HCT116 (cell line): Measurements from ENCODE around the gene FCHSD2.

Experiments
- EZH2 ChIP-seq: fragments of 200-600 bp; sonication (generic); IDR thresholded peaks from 2 replicates; pipeline ENCODE4 v1.6.1; 2017; ENCODE audit warnings: antibody characterized with exemption, mixed run types
- EZH2phosphoT487 ChIP-seq: fragments of 200-600 bp; IDR thresholded peaks from 2 replicates; pipeline ENCODE4 v1.6.1; 2018; ENCODE audit warnings: antibody characterized with exemption, borderline replicate concordance
- POLR2A ChIP-seq: IDR thresholded peaks from 2 replicates; pipeline ENCODE4 v1.7.0; 2011; ENCODE audit warnings: borderline replicate concordance; ENCODE audit not compliant: insufficient read depth, insufficient read length; ENCODE audit errors: extremely low read depth
- SIN3A ChIP-seq: IDR thresholded peaks from 2 replicates; pipeline ENCODE4 v1.6.1; 2012; ENCODE audit warnings: low read depth
- SP1 ChIP-seq: IDR thresholded peaks from 2 replicates; pipeline ENCODE4 v1.6.1; 2012; ENCODE audit warnings: low read depth
- YY1 ChIP-seq: IDR thresholded peaks from 2 replicates; pipeline ENCODE4 v1.6.1; 2011; ENCODE audit warnings: low read length, low read depth, moderate library complexity, mild to moderate bottlenecking; ENCODE audit not compliant: insufficient replicate concordance; ENCODE audit errors: extremely low read depth
- TF ChIP-seq, protein P1 (sequence below), 3 experiments: fragments of 200-600 bp in 1 of 3; sonication (generic) in 1 of 3; IDR thresholded peaks in 2 of 3; conservative IDR thresholded peaks in 1 of 3; 2 replicates each; pipeline ENCODE4 v1.5.1; 2012 to 2017; ENCODE audit warnings: low read depth in 2 of 3, low read length in 2 of 3, antibody characterized with exemption in 1 of 3, borderline replicate concordance in 1 of 3, control low read depth in 1 of 3, mild to moderate bottlenecking in 1 of 3, mixed read lengths in 1 of 3, mixed run types in 1 of 3, moderate library complexity in 1 of 3; ENCODE audit not compliant: insufficient read depth in 1 of 3
- TF ChIP-seq, protein P2 (sequence below): IDR thresholded peaks from 2 replicates; pipeline ENCODE4 v1.6.1; 2012

DNA sequence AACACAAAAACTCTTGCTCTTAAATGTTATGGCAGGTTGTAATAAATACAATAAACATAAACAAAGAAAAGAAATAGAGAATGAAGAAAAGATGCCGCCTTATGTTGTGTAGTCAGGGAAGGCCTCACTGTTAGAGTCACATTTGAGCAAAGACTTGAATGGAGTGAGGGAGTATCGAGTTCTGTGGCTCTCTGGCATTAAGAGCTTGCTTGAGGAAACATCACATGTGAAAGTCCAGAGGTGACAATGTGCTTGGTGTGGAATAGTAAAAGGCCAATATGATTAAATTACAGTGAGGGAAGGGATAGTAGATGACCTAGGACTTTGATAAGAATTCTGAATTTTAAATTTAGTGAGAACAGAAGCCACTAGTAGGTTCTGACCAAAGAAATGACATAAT, 188.5 kb downstream of the FCHSD2 start:
- TF ChIP-seq, protein P1, sequence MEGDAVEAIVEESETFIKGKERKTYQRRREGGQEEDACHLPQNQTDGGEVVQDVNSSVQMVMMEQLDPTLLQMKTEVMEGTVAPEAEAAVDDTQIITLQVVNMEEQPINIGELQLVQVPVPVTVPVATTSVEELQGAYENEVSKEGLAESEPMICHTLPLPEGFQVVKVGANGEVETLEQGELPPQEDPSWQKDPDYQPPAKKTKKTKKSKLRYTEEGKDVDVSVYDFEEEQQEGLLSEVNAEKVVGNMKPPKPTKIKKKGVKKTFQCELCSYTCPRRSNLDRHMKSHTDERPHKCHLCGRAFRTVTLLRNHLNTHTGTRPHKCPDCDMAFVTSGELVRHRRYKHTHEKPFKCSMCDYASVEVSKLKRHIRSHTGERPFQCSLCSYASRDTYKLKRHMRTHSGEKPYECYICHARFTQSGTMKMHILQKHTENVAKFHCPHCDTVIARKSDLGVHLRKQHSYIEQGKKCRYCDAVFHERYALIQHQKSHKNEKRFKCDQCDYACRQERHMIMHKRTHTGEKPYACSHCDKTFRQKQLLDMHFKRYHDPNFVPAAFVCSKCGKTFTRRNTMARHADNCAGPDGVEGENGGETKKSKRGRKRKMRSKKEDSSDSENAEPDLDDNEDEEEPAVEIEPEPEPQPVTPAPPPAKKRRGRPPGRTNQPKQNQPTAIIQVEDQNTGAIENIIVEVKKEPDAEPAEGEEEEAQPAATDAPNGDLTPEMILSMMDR (IDR thresholded peaks at IDR 0.05 in 2 of 3, conservative IDR thresholded peaks at IDR 0.05 in 1 of 3; ENCODE audit: borderline replicate concordance in 1 of 3, insufficient read depth in 1 of 3, low read depth in 2 of 3, low read length in 2 of 3), result no peak
- TF ChIP-seq, protein P2, sequence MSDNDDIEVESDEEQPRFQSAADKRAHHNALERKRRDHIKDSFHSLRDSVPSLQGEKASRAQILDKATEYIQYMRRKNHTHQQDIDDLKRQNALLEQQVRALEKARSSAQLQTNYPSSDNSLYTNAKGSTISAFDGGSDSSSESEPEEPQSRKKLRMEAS, result no peak
- TF ChIP-seq SIN3A, result no peak
- no peak for TF ChIP-seq POLR2A
- no peak for TF ChIP-seq EZH2
- TF ChIP-seq EZH2phosphoT487, result no peak
- TF ChIP-seq YY1, result no peak
- no peak for TF ChIP-seq SP1
